ENCODE results near the gene BCKDHA.
"Not testable (repeated sequence)": the region's sequence is repeated elsewhere in the genome, so short reads cannot be mapped to it uniquely, and the experiment has no call there.

The BCKDHA gene

DNA sequence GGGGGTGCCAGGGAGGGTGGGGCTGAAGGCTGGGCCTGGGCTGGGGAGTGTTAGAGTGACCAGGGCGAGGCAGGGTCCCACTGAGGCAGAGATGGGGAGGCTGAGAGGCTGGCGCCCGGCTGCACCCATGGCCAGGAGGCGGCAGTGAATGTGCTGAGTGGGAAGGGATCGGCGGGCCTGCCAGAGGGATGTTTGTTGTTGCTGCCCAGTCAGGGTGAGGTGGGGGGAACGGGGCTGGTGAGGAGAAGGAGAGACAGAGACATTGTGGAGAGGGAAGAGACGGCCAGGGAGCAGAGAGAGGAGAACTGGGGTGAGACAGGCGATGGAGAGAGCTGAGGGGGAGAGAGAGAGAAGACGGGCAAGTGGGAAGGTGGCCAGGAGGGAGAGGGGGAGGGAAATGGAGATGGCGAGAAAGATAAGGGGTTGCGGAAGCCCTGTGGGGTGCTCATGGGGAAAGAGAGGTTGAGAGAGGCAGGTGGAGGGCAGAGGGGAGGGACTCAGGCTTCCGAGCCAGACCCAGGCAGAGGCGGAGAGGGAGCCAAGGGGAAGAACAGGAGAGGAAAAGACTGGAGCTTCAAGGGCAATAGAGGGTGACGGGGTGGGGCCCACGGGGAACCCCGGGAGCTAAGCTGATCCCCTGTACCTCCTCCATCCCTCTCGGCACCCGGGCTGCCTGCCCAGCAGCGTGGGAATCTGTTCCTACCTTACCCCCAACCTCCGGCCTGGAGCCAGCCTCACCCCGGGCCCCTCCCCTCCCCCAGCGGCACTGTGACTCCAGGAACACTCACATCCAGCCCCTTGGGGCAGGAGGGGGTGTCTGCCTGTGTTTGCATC is 30.2 kb downstream of the BCKDHA start:
- DNase-seq = peak; percentile 77

DNA sequence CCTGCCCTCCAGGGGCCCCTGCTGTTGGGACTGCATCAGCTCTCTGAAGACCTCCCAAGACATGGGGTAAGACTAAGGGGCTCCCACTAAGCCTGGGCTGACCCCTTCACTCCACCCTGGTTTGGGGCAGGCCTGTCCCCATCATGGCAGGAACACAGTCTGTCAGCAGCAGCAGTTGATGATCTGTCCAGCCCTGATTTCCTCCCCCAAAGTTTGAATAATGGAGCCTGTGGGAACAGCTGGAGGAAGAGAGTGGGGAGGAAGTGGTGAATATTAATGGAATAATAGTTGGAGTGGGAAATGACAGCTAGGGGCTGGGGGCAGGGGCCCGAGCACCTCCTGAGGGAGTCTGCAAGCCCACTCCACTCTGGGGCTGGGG is 30.9 kb downstream of the BCKDHA start:
- DNase-seq = no peak

DNA sequence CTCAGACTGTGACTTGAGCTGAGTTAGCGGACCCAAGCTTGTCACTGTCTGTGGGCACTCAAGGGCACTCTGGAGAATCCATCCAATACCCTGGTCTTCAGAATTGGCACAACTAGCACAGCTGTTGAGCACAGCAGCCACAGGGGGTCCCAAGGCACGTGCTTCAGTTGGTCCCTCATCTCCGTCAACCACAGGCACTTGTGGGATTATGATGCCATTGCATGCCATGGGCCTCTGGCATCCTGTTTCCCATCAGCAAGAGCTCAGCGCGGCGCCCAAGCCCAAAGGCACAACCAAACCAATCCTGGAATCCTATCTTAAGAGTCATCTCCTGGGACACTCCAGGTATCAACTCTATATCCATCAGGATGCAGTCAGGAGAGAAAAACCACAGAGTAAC is 33.3 kb downstream of the BCKDHA start:
- no peak for DNase-seq

DNA sequence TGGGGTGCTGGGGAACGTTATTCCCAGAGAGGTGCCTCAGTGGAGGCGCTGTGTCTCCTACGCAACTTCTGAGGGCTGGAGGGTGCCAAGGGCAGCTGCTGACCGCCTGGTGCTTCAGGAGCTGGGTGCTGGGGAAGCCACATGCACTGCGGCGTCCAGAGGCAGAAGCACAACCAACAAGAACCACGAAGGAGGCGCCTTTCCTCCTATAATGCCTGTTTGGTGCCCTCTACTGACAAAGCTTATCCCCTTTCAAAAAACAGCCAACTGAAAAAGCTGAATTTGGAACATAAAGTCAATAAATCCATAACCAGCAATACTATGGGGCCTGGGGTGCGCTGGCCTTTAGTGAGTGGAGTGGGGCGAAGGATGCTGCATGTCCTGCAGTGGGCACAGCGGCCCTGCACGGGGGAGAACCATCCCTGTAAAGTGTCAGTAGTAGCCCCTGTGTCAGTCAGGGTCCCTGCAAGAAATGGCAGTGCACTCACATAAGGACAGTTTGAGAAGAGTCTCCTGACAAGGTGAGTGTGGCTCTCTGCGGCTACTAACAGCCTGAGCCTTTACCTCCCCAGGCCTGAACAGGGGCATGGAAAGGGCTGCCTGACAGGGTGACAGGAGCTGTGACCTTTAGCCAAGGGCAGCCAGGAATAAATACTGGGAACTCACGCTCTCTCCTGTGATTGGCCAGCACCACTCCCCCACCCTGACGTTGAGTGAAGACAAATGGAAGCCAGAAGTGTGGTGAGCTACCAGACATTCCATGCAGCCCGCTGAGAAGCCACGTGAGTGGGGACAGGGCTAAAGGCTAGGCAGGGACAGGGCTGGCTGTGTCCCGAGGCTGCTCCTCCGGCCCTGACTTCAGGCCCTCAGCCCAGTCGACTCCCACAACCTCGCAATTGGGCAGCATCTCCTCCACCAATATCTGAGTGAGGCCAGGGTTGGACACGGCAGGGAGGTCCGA is 34.1 kb downstream of the BCKDHA start:
- no peak for DNase-seq

DNA sequence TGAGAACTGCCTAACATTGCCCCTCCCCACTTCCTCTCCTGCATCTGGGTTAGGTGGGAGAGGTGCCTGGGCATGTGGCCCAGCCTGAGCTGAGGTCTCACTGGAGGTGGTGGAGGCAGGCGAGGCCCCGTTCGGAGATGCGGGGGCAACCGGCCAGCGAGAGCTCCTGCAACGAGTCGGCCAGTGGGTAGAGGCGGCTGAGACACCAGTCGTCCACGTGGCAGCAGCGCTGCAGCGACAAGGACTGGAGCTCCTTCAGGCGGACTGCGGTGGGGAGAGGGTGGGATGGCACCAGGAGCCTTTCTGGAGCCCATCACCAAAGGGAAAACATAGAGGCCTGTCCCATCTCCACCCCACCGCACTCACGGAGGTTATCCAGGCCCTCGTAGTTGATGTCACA is 35.6 kb downstream of the BCKDHA start:
- DNase-seq = no peak

DNA sequence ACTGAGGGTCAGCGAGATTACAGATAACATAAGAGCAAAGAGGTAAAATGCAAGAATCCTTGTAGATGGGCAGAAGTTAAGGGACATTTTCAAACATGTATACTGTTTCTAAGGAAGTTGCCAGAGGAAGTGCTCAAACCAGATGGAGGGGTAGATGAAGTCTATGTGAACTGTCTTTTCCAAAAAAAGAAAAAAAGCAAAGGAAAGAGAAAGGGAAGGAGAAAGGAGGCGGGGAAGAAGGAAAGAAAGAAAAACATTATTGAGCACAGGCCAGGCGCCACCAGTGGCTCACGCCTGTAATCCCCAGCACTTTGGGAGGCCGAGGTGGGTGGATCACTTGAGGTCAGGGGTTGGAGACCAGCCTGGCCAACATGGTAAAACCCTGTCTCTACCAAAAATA is 36.8 kb downstream of the BCKDHA start:
- DNase-seq = no peak

DNA sequence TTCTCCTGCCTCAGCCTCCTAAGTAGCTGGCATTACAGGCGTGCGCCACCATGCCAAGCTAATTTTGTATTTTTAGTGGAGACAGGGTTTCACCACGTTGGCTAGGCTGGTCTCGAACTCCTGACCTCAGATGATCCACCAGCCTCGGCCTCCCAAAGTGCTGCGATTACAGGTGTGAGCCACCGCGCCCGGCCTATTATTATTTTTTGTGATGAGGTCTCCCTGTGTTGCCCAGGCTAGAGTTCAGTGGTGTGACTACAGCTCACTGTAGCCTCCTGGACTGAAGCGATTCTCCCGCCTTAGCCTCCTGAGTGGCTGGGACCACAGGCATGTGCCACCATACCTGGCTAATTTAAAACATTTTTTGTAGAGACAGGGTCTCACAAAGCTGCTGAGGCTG is 37.8 kb downstream of the BCKDHA start:
- DNase-seq = not testable (repeated sequence)

DNA sequence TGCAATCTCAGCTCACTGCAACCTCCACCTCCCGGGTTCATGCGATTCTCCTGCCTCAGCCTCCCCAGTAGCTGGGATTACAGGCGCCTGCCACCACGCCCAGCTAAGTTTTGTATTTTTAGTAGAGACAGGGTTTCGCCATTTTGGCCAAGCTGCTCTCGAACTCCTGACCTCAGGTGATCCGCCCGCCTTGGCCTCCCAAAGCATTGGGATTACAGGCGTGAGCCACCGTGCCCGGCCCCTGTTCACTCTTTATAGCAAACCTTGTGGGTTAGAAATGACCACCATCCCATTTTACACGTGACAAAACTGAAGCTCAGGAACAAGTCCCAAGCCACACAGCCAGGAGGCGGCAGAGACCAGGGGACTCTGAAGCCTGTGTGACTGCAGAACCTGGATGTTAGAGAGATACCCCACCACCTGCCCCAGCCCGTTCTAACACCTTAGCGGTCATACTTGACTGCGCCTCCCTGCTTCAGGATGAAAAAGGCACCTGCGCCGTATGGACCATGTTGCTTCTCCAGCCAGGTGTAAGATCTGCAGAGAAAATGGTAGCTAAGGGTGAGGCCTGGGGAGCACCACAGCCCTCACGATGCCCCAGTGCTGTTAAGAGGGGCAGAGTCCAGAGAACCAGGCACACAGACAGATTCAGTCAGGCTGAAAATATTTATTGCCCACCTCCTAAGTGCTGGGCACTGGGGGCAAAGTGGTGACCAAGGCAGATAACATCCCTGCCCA is 38.5 kb downstream of the BCKDHA start:
- DNase-seq = no peak

DNA sequence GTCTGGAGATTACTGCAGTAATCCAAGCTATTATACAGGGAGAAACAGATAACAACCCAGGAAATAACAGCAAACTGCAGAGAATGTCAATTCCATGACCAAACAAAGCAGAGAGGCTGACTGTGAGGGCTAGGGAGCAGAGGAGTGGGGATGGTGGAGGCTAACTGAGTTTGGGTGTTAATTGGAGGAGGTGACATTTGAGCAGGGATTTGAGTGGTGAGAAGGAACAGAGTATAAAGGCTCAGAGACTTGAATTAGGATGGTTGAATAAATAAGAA is 39.0 kb downstream of the BCKDHA start:
- DNase-seq = no peak

DNA sequence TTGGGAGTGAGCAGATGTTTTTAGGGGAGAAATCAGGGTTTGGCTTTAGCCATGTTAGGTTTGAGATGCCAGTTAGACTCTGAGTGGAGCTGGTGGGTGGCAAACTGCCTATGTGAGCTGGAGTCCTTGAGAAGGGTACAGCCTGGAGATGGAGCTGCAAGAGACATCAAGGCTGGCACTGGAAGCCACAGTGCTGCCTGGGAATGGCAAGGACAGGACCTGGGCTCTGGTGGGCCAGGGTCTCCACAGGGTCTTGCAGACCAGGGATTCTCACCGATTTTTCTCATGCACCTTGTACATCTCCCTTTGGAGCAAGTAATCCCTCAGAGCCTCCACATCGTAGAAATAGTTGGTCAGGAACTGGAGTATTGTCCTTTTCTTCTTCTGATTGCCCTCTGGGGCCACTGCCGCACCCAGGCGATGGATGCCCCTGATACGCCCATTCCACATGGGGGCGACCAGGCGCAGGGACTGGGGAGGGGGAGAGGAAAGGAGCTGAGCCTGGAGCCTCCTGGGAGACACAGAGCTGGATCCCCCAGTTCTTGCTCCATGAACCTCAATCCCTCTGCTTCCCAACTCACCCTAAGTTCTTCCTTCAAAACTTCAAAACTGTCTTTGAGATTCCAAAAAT is 40.4 kb downstream of the BCKDHA start:
- DNase-seq = no peak

DNA sequence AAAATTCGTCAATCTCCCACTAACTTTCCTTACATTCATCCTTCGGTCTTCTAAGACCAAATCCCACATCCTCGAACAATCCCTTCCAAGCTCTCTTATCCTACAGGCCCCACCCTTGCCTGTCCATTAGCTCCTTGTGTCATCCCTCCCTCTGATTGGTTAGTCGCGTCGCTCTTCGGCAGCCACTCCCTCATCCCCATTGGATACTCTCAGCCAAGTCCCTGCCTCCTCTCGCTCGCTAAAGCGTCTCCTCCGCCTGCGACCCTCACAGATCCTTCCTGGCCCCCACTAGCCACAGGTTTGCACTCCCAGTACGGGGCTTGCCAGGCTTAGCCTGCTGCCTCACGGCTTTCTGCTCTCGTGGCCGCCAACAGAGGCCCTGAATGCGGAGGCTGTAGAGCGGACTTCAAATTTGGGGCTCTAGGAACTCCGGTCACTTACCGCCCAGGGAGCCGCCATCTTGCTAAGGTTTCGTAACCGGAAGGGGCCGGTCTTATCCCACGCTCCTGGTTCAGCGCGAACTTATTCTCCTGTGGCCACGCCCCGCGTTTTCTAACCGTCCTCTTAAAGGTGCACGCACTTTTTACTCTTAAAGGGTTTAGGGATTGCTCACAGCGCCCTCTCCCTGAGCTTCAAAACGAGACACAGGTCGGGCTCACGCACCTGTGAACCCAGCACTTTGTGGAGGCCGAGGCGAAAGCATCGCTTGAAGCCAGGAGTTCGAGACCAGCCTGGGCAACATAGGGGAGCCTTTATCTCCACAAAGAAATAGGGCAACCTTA is 42.0 kb downstream of the BCKDHA start, which contains the start of gene DMAC2:
Gene DMAC2, minus strand, starts transcription at position 472 of the 782 bp plus-strand sequence. Its CDS starts 13 bp downstream, at position 459.
- DNase-seq = peak; percentile 98

DNA sequence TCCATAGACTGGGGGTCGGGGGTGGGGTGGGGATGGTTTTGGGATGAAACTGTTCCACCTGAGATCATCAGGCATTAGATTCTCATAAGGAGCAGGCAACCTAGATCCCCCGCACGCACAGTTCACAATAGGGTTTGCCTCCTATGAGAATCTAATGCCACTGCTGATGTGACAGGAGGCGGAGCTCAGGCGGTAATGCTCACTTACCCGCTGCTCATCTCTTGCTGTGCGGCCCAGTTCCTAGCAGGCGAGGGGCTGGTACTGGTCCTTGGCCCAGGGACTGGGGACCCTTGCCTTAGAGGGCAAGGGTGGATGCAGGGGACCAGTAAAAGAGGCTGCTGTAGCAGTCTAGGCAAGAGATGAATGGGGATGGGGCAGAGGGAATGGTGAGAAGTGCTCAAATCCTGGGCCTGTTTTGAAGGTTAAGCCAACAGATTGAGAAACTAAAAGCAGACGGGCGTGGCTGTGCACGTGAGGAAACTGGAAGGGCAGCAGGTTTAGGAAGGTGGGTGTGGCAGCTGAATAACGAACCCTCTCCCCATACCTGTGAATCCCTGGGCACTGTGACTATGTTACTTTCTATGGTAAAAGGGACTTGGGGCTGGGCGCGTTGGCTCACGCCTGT is 43.8 kb downstream of the BCKDHA start:
- DNase-seq = peak; percentile 42

DNA sequence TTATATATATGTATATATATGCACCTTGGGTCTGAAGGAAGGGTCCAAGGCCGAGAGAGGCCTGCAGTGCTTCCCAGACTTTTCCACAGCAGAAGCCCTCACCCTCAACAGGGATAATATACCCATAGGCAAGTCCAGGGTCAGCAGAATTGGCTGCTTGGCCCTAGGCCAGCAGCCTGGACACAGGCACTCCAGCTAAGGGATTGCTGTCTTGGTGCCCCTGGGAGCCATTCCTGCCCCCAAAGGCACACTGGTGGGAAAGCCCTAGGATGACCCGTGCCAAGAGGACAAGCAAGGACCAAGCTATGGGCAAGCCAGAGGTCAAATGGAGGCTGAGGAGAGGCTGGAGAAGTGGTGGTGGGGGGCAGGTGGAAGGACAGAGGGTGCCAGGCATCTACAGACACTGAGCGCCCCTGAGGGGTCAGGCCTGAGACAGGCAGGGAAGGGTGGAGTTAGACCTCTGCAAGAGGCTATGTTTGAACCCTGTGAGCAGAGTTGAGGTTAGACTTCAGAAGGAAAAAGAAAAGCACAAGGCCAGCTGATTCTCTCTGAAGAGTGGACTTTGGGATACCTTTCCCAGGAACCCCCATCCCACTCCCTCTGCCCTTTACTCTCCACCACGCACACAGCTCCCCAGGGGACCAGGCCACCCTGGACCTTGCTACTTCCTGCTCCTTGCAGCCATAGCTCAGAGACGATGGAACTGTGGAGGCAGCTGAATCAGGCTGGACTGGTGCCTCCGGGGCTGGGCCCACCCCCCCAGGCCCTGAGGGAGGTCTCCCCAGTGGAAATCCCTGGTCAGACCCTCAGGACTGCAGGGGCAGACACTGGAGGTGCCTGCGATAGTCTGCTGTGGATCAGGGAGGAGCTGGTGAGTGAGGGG is 45.1 kb downstream of the BCKDHA start, which contains the start of gene ERICH4:
Gene ERICH4, plus strand, starts transcription at position 684 of the 883 bp plus-strand sequence. Its CDS starts 14 bp downstream, at position 698.
- DNase-seq = peak; percentile 48

DNA sequence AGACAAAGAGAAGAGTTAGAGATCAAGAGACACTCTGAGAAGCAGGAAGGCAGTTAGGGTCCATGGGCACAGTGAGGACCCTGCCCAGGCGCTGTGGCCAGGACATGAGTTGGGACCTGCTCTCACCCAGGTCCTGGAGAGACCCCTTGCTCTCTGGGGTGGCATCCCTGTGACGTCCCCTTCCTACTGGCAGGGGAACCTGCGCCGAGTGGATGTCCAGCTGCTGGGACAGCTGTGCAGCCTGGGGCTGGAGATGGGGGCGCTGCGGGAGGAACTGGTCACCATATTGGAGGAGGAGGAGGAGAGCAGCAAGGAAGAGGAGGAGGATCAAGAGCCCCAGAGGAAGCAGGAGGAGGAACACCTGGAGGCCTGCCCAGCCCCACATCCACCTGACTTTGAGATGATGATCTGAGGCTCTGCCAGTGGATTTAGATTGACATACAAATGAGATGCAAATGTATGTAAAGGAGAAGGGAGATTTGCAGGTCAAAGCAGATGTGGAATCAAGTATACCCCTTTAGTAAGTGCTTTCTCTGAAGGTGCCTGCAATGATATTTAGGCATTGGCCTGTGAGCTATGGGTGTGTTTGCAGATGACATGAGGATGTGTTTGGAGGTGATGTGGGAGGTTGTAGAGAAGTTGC is 46.3 kb downstream of the BCKDHA start:
- peak; percentile 41 for DNase-seq

DNA sequence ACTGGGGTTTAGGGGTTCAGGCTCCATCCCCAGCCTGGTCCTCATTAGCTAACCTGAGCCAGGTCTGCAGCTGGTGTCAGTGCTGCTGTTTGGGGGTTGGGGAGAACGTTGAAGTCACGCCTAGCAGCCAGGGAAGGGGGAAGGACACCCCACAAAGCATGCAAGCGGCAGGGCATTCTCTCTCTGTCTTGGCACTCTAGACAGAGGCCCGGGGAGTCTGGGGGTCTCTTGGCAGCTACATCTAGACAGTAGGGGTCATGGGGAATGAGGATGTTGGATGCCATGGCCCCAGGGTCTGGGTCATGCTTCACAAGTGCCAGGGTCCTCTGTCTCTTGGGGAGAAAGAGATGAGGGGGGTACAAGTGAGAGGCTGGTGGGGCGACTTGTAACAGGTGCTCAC is 48.0 kb downstream of the BCKDHA start:
- DNase-seq = peak; percentile 54

DNA sequence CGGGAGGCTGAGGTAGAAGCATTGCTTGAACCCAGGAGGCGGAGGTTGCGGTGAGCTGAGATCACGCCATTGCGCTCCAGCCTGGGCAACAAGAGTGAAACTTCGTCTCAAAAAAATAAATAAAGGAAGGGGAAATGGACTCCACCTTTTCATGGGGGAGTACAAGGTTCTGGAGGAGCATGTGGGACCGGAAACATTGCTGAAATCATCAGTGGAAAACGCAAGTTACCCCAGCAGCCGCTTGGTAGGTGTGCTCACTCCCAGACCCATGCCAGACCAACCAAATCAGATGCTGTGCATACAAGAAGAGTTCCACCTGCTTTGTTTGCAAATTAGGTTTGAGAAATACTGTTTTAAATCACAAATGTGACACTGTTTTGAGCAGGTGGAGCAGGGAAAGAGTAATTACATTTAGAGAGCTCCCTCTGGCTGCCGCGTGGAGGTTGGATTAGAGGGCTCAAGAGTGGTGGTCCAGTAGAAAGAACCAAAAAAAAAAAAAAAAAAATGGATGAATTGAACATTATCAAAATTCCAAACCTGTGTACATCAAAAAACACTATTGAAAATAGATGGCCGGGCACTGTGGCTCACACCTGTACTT is 50.2 kb downstream of the BCKDHA start:
- no peak for DNase-seq

DNA sequence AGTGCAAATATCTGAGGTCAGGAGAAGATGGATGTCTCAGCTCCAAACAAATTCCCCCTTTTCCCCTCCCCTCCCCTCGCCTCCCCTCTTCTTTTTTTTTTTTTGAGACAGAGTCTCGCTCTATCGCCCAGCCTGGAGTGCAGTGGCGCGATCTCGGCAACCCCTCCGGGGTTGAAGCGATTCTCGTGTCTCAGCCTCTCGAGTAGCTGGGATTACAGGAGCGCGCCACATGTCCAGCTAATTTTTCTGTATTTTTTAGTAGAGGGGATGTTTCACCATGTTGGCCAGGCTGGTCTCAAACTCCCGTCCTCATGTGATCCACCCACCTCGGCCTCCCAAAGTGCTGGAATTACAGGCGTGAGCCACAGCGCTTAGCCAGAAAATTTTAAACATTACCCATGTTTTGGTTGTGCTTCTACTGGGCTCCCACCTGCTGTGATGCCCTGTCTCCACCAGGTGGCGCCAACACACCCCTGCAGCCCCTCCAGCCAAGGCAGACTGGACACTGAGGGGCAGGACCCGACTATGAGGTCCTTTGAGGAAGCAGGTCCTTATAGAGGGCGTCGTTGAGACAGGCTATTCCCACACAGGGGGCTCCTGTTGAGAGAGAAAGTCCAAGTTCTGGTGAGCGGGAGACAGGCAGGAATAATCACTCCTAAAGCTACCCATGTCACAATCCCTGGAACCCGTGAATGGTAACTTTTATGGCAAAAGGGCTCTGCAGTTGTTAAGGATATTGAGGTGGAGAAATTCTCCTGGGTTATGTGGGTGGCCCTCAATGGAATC is 51.7 kb downstream of the BCKDHA start:
- peak; percentile 91 for DNase-seq

DNA sequence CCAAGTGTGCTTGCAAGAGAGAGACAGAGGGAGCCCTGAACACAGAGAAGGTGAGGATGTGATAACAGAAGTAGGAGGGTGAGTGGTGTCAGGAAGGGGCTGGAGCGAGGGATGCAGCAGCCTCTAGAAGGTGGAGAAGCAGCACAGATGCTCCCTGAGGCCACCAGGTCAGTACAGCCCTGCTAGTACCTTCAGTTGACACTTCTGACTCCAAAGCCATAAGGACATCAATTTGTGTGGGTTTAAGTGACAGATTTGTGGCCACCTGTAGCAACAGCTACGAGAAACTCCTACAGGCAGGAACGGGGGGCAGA is 52.2 kb downstream of the BCKDHA start:
- no peak for DNase-seq
